ENCODE results near the gene GAN.

Gene GAN

DNA sequence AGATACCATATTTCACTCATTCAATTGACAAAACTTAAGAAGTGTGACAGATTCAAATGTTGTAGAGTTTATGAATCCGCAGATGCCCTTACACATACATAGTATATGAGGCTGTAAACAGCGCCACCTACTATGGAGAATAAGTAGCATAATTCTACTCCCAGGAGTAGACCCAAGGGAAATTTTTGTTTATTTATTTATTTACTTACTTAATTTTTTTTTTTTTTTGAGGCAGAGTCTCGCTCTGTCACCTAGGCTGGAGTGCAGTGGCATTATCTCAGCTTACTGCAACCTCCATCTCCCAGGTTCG, 35.5 kb downstream of the GAN start:
- DNase-seq (ENCODE audit: low read depth in 2 of 2, low spot score in 1 of 2), result no peak

- DNase-seq (ENCODE audit: low read depth in 2 of 2, low spot score in 1 of 2), result no peak
Observed at GRCh38 chr16:81353895-81354294, 39.1 kb downstream of the GAN start.

GRCh38 chr16:81357711-81358260, 43.0 kb downstream of the GAN start:
- no peak for DNase-seq (ENCODE audit: low read depth in 2 of 2, low spot score in 1 of 2)

DNA sequence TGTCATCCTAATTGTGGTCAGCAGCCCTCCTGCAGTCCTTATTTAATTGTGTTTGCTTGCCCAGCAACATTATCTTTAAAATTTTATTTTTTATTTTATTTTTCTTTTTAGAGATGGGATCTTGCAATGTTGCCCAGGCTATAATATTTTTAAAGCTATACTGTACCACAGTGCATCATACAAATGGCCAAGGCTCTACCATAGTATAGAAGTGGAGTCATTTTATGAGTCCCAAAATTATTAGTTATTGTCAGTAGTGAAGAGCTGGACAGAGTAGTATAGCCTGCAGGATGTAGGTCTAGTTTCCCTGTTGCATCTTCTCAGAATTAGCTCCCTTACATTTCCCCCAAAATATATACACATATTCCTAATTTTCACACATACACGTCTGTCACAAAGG, 44.1 kb downstream of the GAN start:
- DNase-seq (ENCODE audit: low read depth in 2 of 2, low spot score in 1 of 2), result no peak

GRCh38 chr16:81360135-81360534, 45.4 kb downstream of the GAN start:
- no peak for DNase-seq (ENCODE audit: low read depth in 2 of 2, low spot score in 1 of 2)

DNA sequence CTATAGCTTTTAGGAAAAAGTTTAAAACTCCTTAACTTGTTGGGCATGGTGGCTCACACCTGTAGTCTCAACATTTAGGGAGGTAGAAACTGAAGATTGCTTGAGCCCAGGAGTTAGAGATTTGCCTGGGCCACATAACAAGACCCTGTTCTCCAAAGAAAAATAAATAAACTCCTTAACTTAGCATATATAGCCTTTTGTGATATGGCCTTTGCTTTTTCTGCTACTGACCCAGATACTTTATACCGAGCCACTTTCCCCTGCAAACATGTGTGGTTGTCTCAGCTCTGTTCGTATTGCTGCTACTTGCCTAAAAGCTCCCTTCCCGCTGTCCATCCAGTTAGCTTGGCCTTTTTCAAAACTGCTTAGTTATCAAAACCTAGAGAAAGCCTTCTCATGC, 51.0 kb downstream of the GAN start:
- DNase-seq (ENCODE audit: low read depth in 2 of 2, low spot score in 1 of 2), result no peak

- no peak for DNase-seq (ENCODE audit: low read depth in 2 of 2, low spot score in 1 of 2)
Observed at GRCh38 chr16:81366316-81366932, 51.7 kb downstream of the GAN start.

GRCh38 chr16:81367821-81368220, 53.1 kb downstream of the GAN start:
- DNase-seq (ENCODE audit: low read depth in 2 of 2, low spot score in 1 of 2), result no peak

GRCh38 chr16:81369888-81370504, 55.2 kb downstream of the GAN start:
- no peak for DNase-seq (ENCODE audit: low read depth in 2 of 2, low spot score in 1 of 2)

DNA sequence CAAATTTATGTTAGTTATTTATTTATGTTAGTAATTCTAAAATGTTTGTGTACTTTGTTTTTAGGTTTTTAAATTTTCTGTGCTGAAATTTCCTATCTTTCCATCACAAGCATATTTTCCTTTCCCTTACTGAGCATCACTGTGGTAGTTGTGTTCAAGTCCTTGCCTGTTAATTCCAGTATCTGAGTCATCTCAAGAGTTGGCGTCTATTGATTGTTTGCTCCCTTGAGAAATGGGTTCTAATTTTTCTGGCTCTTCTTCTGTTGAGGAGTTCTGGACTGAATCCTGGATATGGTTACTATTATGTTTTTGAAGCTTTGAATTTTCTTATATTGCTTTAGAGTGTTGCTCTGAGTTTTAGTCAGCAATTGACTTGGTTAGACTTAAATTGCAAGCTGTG, 56.3 kb downstream of the GAN start:
- DNase-seq (ENCODE audit: low read depth in 2 of 2, low spot score in 1 of 2), result no peak

DNA sequence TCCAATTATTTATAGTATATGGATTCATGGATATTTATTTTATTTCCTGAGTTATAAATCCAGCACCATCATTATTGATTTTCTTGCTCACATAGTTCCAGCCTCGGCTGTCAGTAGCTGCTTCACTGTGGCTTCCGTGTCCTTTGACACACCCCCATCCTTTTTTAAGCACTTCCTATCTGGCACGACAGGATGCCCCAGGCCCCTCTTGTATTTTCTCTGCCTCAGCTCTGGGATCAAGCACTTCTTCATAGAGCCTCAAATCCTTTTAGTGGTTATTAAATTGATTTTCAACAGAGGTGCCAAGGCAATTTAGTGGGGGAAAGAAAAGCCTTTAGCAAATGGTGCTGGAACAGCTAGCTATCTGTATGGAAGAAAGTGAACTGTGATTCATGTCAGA, 59.8 kb downstream of the GAN start:
- DNase-seq (ENCODE audit: low read depth in 2 of 2, low spot score in 1 of 2), result no peak

GRCh38 chr16:81376880-81377279, 62.1 kb downstream of the GAN start:
- no peak for DNase-seq (ENCODE audit: low read depth in 2 of 2, low spot score in 1 of 2)

- no peak for DNase-seq (ENCODE audit: low read depth in 2 of 2, low spot score in 1 of 2)
Observed at GRCh38 chr16:81378049-81378448, 63.3 kb downstream of the GAN start.

GRCh38 chr16:81380932-81381331, 66.2 kb downstream of the GAN start:
- no peak for DNase-seq (ENCODE audit: low read depth in 2 of 2, low spot score in 1 of 2)

DNA sequence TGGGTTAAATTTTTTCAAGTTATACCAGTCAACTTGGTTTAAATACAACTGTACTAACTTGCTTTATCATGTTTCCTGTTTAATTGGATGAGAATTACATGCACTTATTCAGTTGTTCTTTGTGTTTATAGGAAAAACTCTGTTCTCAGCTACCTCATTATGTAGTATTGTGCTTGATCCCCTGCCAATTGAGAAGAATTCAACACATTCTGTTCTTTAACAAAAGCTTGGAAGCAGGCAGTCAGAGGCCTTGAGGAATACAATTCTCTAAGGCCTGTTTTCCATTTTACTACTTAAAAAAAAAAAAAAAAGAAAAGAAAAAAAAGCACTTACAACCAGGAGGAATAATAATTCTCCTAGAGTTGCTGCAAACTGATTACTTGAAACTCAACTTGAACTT, 69.2 kb downstream of the GAN start:
- DNase-seq (ENCODE audit: low read depth in 2 of 2, low spot score in 1 of 2), result no peak

DNA sequence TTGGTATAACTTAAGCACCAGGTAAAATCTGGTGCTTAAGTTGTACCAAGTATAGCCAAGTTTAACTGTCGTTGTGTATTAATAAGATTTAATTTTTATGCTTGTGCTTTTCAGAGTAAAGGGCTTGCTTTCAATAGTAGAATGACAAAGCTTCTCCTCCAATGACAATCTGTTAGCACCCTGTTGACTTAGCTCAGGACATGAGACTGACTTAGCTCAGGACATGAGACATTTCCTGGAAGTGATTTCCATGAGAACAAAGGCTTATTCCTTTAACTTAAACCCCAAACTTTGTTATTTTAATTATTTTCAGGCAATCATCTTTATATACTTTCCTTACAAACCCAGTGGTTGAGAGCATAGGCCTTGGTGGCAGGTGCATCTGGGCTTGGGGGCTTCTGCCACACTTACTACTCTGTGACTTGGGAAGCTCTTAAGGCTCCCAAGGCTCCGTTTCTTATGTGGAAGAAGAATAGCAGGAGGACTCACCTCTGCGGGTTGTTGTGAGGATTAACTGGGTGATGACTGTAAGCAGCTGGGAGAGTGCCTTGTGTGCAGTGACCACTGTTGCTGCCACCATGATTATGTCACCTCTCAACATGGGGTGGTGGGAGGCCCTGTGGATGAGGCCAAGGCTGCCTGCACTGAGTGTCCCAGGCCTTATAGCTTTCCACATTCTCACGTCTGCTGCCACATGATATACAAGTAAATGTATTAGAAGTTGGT, 70.4 kb downstream of the GAN start:
- no peak for DNase-seq (ENCODE audit: low read depth in 2 of 2, low spot score in 1 of 2)

DNA sequence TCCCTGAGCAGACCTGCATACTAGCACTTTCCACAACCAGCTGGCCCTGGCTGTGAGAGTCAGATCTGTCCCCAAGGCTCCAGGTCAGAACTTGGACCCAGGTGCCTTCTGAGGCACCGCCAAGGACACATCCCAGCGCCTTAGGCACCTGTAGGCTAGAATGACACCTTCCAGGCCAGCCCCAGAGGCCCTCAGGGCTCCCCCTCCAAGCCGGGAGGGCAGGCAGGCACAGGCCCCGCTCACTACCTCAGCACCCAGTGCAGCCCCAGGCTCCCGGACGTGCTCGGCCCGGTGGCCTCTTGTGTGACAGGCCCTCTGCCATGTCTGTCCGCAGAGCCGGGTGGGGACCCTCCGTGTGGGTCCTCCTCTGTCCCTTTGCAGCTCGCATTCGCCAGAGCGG, 73.6 kb downstream of the GAN start:
- DNase-seq (ENCODE audit: low read depth in 2 of 2, low spot score in 1 of 2), result no peak

DNA sequence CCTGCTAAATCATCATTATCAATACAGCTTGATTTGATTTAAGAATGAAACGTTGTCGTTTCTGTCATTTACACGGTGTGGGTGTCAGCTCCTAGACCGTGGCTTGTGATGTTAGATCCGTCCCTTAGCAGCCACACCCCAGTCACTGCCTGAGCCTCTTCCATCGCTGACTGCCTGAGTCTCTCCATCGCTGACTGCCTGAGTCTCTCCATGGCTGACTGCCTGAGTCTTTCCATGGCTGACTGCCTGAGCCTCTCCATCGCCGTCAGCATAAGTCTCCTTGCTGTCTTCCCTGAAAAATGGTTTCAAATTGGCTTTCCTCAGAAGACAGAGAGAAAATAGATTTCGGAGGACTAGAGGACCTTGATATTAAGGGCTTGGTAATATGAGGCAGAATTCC, 76.1 kb downstream of the GAN start:
- DNase-seq (ENCODE audit: low read depth in 2 of 2, low spot score in 1 of 2), result no peak

- no peak for DNase-seq (ENCODE audit: low read depth in 2 of 2, low spot score in 1 of 2)
Observed at GRCh38 chr16:81392011-81392410, 77.2 kb downstream of the GAN start.

DNA sequence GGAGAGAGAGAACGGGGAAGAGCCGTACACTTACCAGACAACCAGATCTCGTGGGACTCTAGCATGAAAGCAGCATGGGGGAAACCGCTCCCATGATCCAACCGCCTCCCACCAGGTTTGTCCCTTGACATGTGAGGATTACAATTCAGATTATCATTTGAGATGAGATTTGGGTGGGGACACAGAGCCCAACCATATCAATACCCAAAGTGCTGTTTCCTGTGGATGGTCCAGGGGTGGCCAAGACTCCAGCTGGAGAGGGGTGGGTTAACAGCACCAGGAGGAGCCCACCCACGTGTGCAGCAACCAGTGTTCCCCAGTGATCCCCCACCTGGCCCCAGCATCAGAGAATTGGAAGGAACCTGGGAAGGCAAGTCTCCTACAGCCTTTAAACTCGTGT, 79.7 kb downstream of the GAN start:
- DNase-seq (ENCODE audit: low read depth in 2 of 2, low spot score in 1 of 2), result no peak

GRCh38 chr16:81394966-81395655, 80.3 kb downstream of the GAN start:
- DNase-seq (ENCODE audit: low read depth in 2 of 2, low spot score in 1 of 2), result no peak
